Lower leg skin (tissue), 3 donors: Measurements from ENCODE around the gene WDTC1.

ENCODE experiments used
- POLR2A ChIP-seq, 2 donors: fragments of 450-650 bp; IDR thresholded peaks; one replicate each; pipeline ENCODE4 v1.6.1; 2016 to 2017; ENCODE audit warnings: antibody characterized with exemption in 2 of 2, mild to moderate bottlenecking in 1 of 2, moderate library complexity in 1 of 2
- TF ChIP-seq, protein P1 (sequence below), 3 donors: fragments of 450-650 bp; IDR thresholded peaks; one replicate each; pipeline ENCODE4 v1.5.1; 2016; ENCODE audit warnings: antibody characterized with exemption in 3 of 3, mild to moderate bottlenecking in 3 of 3, moderate library complexity in 2 of 3

DNA sequence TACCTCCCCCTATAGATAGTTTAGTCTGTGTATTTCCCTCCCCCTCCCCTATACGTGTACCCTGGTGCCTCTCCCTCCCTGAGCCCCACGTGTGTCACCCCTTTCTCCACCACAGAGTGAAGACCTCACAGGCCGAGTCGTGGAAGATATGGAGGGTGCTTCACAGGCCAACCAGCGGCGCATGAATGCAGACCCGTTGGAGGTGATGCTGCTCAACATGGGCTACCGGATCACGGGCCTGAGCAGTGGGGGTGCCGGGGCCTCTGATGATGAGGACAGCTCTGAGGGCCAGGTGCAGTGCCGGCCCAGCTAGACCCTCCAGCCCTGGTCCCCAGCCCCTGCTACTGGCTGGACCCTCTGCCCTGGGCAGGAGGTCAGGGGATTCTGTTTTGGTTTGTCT lies 71.6 kb downstream of the WDTC1 start:
- TF ChIP-seq, protein P1, sequence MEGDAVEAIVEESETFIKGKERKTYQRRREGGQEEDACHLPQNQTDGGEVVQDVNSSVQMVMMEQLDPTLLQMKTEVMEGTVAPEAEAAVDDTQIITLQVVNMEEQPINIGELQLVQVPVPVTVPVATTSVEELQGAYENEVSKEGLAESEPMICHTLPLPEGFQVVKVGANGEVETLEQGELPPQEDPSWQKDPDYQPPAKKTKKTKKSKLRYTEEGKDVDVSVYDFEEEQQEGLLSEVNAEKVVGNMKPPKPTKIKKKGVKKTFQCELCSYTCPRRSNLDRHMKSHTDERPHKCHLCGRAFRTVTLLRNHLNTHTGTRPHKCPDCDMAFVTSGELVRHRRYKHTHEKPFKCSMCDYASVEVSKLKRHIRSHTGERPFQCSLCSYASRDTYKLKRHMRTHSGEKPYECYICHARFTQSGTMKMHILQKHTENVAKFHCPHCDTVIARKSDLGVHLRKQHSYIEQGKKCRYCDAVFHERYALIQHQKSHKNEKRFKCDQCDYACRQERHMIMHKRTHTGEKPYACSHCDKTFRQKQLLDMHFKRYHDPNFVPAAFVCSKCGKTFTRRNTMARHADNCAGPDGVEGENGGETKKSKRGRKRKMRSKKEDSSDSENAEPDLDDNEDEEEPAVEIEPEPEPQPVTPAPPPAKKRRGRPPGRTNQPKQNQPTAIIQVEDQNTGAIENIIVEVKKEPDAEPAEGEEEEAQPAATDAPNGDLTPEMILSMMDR (IDR thresholded peaks at IDR 0.05) = no peak
- no peak for TF ChIP-seq POLR2A (IDR thresholded peaks at IDR 0.05)
